NB4 (cell line): ENCODE results near the gene ZNF469.

Experiments
- MAX ChIP-seq: IDR thresholded peaks from 2 replicates; pipeline ENCODE4 v1.6.1; 2011; ENCODE audit warnings: low read depth, low read length
- MYC ChIP-seq: IDR thresholded peaks from 2 replicates; pipeline ENCODE4 v1.6.1; 2011; ENCODE audit warnings: low read depth, low read length
- POLR2A ChIP-seq: IDR thresholded peaks from 2 replicates; pipeline ENCODE4 v1.6.1; 2011; ENCODE audit warnings: mild to moderate bottlenecking; ENCODE audit not compliant: insufficient read length; ENCODE audit errors: extremely low read depth
- TF ChIP-seq, protein P1 (sequence below): IDR thresholded peaks from one replicate; pipeline ENCODE4 v1.5.1; 2012; ENCODE audit warnings: low read depth, low read length

DNA sequence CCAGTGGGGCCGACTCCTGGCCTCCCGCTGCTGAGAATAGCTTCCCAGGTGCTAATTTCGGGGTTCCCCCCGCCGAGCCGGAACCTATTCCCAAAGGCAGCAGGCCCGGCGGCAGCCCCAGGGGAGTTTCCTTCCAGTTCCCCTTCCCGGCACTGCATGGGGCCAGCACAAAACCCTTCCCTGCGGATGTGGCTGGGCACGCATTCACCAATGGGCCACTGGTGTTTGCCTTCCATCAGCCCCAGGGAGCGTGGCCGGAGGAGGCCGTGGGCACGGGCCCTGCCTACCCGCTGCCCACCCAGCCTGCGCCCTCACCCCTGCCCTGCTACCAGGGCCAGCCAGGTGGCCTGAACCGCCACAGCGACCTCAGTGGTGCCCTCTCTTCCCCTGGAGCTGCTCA lies 45.4 kb downstream of the ZNF469 start:
- TF ChIP-seq, protein P1, sequence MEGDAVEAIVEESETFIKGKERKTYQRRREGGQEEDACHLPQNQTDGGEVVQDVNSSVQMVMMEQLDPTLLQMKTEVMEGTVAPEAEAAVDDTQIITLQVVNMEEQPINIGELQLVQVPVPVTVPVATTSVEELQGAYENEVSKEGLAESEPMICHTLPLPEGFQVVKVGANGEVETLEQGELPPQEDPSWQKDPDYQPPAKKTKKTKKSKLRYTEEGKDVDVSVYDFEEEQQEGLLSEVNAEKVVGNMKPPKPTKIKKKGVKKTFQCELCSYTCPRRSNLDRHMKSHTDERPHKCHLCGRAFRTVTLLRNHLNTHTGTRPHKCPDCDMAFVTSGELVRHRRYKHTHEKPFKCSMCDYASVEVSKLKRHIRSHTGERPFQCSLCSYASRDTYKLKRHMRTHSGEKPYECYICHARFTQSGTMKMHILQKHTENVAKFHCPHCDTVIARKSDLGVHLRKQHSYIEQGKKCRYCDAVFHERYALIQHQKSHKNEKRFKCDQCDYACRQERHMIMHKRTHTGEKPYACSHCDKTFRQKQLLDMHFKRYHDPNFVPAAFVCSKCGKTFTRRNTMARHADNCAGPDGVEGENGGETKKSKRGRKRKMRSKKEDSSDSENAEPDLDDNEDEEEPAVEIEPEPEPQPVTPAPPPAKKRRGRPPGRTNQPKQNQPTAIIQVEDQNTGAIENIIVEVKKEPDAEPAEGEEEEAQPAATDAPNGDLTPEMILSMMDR: no peak
- no peak for TF ChIP-seq MAX
- no peak for TF ChIP-seq POLR2A
- TF ChIP-seq MYC: no peak
